Activated T-helper 9 cell treated with anti-CD3 and anti-CD28 coated beads, Interleukin-2, amount 50 U/mL, for 16 hours (primary cell): ENCODE data around the gene PGF.
A peak's percentile ranks its signal among the peaks of the same experiment; 100 is the strongest.

Source experiments
- DNase-seq: peaks from one replicate; pipeline ENCODE4 v3.0.0-alpha.2; 2020; ENCODE audit warnings: low read depth

Gene PGF

DNA sequence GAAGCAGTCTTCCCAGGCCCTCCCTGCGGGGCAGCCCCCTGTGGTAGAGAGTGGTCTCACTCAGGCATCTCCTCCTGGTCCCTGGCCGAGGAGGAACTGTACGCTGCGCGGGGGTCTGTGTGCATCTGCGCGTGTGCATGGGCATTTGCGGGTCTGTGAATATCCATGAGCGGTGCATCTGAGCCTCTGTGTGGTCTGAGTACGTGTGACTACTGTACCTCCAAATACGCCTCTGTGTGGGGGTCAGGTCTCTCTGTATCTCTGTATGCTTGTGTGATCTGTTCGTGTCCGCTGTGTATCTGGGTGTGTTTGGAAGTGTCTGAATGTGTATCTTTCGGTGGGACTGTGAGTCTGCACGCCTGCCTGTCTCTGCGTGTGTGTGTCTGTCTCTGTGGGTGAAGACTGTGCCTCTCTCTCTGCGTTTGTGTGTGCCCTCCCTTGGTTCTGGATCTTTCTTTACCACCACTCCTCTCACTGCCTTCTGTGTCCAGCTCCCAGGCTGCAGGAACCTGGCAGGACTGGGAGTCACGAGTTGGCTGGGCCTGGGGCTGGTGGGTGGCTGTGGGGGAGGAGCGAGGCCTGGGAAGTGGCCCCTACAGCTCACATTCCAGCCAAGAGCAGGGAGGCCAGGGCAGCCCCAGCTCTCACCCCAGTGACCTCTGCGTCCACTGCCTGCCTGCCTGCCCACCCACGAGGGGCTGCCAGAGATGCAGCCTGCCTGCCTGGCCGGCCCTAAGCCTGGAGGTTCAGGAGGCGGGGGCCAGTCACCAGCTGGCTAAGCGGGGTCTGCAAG is 1.1 kb upstream of the PGF start:
- no peak for DNase-seq

DNA sequence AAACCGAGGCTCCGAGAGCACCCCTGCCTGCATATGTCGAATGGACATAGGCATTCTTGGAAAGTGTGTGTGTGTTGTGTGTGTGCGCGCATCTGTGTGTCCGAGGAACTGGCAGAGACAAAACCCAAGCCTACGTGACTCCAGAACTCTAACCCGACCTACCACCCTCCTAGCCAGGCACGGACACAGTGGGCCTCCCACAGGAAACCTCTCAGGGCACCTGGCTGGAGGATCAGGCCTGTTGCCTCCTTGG is 556 bp upstream of the PGF start:
- DNase-seq, result no peak

DNA sequence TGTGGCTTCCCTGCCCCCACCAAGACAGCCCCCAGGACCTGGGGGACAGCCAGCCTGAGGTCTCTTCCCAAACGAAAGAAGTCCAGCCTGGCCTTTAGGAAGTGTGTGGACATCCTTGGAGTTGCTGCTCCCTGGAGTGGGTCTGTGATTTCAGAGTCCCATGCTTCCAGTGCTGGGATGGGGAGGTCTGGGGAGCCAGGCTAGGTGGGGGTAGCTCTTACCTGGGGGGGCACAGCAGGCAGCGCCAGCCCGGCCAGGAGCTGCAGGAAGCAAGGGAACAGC is 509 bp downstream of the PGF start:
- no peak for DNase-seq

DNA sequence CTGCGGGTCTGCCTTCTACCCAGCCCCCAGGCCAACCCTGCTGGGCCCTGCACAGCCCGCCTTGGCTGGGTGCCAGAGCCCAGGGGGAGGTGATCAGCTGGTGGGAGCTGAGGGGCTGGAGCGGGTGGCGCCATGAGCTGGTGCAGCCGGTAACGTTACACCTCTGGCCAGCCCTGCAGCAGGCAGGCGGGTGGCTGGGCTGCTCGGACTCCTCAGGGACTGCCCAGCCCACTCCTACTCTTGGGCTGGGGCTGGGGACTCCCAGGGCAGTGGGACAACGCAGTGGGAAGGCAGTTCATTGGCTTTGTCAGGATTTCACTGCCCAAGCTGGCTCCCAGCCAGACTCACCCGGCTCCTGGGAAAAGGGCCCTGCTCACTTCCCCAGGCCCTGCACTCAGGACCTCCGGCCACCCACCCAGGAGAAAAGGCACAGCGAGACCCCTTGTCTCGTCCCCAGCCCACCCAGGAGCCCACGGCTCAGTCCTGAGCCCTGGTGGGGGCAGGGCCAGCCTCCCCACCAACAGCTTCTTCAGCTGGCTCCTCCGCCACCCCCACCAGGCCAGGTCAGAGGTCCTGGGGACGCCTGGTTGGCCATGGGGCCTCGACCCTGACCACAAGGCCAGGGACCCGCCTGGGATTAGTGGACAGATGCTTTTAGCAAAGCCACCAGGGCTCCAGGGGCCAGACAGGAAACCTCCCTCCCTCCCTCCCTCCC is 1.0 kb downstream of the PGF start:
- no peak for DNase-seq

DNA sequence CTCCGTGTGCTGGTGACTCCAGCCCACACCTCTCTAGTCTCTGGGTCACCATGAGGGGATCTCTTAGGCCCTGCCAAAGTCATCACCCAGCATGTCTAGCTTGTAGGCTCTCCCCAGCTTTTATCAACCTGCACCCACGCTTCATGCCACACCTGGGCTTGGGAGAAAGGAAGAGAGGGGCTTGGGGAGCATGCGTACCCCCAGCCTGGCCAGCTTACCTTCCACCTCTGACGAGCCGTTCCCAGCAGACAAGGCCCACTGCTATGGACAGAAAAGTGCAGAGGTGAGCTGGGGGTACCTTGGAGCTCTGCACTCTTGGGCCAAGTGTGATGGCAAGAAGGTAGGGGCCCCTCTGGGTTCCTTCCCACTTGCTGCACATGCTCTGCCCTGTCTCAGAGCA is 1.7 kb downstream of the PGF start:
- no peak for DNase-seq

DNA sequence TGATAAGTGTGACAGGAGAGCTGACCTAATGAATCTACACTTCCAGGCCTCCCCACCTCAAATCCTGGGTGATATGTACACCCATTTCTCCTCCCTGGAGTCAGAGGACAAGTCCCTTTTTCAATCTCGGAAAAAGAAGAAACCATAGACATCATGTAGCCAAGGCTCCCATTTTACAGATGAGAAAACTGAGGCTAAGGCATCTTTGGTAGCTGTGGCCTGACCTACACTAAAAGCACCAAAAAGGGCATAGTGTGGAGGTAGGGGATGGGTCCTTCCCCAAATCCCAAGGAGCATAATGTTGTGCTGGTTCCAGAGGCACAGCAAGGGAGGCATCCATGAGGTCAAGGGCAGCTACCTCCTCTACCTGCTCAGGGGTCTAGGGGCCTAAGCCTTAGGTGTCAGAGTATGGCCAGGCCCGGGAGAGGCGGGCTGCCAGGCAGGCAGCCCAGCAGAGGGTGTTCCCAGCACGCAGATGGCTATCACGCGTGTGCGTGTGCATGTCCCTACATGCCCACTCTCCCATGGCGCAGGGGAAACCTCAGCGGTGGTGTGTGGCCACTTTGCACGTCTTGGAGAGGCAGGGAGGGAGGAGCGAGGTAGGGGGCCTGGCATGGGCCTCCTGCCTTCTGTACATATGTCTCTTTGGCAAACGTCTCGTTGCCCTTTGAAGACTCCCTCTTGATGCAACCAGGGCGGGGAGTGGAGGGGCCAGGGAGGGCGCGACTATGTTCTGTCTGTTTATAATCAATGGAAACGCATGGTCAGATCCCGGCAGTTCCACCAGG is 2.5 kb downstream of the PGF start:
- DNase-seq, result no peak

DNA sequence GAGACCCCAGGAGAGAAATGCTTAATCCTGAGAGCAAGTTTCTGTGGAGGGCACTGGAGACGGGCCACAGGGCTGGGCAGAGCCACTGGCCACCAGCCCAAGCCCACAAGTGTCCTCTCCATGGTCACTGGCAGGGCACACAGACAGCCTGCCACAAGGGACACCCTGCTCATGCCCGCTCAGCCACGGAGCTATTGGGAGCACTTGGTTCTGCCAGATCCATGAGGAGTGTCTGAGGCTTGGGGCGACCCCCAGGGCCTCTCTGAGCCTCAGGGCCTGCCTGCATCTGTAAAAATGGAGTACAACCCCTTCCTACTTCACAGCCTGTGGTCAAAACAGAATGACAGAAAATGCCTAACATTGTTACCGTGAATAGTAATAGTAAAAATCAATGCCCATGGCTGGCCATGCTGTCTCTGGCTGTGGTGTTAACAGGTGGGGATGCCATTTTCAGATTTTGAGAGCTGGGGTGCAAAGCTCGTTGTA is 3.2 kb downstream of the PGF start:
- no peak for DNase-seq

DNA sequence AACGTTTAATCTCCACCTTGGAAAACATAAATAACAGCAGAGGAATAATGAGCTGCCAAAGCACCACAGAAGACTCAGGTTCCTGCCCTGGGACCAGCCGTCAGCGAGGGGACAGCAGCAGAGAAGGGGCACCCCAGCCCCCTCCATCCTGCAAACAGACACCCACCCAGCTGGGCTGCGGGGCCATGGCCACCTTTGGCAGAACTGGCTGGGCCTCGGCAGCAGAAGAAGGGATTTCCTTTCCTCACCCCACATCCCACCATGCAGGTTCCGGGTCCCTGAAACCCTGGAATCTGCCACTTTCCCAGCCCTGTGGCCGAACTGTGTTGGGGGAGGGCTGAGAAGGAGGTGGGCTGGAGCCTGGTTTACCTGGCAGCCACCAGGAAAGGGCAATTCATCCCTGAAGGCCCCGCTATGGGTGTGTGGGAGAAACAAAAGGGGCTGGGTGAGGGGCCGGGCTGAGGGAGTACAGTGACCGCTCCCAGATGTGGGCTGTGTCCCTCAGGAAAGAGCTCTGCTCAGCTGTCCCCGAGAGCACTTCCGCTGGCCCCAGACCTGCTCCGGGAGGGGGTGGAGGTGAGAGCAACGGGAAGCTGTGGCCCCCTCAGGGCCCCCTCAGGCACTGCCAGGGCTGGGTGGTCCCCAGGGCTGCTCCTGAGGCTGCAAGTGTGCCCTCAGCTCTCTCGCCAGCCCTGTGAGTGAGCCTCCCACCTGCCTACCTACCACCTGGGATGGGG is 3.8 kb downstream of the PGF start:
- no peak for DNase-seq

DNA sequence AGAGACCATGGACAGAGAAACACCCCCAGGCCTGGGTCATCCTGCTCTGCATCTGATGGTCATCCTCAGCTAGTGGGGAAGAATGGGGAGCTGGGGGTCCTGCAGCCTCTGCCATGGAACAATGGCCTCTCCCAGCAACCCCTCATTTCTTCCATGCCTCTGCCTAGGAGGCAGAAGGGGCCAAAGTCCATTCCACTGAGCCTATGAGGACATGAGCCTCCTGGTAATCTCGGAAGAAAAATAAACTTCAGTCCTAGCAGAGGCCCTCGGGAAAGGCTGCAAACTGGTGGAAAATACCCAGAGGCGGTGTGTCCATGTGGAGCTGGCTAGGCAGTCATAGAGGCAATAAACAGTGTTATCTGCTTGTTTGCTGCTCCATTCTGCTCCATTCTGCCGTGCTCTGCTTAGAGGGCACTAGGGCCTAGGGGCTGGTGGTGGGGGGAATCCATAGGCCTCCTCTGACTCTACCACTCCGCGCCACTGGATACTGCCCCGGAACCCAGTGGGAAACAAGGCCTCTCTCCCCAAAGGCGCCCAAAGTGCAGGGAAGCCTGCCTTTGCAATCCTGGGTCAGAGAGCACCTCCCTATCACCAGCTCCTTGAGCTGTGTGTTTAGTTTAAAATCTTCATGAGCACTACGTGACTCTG is 4.5 kb downstream of the PGF start:
- no peak for DNase-seq

DNA sequence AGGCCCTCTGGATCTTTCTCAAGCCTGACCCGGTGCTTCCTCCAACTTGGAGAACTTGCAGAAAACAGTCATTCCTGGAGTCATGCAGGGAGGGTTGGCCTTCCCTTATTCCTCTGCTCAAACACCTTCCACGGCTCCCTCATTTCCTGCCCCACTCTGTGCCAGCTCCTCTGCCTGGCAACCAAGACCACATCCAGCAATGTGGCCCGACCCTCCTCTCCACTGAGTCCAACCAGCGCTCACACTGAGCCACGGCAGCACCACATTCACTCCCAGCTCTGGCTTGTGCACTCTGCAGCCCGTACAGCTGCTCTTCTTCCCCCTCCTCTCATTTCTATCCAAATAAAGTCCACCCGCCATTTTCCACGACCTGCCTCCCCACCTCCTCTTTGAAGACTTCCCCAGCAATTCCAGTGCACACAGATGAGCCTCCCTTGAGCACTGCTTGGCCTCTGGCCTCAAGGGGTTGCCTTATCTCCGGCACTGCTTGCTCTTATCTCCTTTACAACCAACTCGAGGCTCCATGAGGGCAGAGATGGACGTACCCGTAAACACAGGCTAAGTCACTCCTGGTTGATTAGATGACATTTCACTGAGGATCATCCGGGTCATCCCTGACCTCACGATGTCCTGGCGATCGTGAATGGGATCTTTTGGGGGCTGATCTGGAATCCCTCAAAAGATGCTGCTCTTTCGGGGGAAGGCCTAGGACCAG is 5.4 kb downstream of the PGF start:
- no peak for DNase-seq

DNA sequence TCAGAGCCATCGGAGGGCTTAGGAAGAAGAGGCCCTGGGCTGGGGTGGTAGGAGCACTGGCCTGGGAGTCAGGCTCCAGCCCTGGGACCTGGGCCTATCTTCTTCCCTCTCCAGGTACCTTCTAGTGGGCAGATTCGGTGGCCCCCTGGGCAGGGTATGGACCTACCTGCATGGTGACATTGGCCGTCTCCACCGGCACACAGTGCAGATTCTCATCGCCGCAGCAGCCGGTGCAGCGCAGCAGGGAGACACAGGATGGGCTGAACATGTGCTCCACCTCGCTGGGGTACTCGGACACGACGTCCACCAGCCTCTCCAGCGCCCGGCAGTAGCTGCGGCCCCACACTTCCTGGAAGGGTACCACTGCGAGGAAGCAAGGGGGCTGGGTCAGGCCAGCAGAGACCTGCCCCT is 6.2 kb downstream of the PGF start:
- no peak for DNase-seq

DNA sequence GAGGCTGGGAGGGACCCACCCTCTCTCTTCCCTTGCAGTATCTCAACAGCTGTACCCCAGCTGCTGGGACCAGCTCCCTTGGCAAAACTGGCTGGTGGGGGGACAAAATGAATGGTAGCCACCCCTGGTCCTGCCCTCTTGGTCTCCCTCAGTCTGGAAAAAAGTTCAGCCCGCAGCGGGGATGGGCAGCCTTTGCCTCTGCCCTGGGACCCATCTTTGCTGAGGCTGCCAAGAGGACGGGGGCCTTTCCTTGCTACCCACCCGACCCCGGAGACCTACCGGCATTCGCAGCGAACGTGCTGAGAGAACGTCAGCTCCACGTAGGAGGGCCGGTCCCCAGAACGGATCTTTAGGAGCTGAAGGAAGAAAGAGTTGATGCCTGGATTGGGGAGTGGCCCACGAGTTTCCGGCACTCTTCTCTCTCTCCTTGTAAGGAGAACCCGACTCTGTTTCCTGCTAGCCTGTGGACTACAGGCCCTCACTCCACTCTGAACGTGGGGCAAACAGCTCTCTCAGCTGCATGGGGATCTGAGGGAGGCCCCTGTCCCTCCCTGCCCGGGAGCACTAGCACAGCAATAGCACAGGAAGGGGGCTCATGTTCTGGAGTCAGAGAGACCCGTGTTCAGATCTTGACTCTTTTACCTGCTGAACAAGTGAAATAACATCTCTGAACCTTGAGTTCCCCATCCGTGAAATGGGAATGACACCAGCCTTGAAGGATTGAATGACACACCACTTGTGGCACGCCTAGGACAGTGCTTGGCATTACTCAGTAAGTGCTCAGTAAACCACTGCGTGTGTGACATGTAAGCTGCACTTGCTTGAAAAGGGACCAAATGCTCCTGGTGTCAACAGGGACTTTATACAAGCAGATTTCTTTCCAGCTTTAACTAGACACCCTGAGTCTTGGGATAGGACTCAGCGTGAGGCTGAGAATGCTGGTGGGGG is 6.9 kb downstream of the PGF start:
- DNase-seq, result no peak

DNA sequence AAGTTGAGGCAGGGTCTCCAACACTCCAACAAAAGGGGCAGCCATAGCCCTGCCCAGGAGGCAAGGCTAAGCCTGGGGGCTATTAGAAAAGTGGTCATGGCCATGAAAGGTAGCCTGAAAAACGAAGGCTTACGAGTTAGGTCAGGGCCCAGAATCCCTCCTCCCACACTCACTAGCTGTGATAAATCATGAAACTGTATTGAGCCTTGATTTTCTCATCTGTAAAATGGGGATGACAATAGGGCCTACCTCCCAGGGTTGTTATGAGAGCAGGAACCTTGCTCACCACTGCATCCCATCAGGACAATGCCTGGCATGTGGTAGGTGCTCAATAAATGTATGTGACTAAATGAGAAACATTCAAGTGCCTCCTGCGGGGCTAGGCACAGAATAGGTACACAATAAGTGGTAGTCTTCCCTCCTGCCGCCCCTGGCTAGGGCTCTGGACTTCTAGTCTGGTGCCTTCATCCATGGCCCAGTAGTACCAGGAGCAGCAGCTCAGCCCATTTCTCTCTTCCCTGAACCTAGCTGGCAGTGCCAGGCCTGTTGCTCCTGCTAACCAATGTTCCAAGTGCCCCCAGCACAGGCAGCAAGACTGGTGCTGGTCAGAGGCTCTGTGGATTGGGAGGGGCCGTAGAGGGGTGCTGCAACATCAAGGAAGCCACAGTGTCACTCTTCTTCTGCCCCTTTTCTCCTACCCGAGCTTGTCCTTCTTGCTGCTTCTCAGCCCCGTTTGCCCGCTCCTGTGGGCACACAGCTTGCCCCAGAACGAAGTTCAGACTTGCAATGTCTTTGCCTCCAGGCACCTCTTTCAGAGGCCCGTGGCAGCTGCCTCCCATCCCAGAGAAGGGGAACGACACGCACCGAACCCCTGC is 7.8 kb downstream of the PGF start:
- DNase-seq, result no peak

DNA sequence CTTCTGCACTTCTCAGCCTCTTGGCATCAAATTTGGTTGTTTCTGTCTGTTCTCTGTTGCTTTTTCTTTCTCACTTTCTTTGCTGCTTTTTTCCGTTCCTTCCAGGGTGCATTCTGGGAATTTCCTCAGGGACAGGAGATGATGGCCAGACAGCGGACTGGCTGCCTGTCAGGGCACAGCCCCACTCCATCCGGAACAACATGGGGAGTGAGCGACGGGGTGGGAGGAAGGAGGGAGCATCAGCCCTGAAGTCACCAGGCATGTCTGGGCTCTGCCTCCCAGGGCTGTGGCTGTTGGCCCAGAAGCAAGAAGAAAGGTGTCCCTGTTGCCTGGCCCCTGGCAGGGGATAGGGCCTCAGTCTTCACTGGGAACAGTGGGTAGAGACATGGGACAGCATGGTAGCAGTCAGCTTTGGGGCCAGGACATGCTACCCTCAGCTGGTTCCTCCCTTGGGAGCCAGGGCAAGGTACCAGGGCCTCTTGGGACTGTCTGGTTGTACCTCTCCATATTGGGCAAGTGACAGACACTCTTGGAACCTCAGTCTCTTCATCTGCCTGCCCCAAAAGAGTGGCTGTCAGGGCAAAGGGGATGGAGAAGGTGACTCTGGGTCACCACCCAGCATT is 8.6 kb downstream of the PGF start:
- no peak for DNase-seq

DNA sequence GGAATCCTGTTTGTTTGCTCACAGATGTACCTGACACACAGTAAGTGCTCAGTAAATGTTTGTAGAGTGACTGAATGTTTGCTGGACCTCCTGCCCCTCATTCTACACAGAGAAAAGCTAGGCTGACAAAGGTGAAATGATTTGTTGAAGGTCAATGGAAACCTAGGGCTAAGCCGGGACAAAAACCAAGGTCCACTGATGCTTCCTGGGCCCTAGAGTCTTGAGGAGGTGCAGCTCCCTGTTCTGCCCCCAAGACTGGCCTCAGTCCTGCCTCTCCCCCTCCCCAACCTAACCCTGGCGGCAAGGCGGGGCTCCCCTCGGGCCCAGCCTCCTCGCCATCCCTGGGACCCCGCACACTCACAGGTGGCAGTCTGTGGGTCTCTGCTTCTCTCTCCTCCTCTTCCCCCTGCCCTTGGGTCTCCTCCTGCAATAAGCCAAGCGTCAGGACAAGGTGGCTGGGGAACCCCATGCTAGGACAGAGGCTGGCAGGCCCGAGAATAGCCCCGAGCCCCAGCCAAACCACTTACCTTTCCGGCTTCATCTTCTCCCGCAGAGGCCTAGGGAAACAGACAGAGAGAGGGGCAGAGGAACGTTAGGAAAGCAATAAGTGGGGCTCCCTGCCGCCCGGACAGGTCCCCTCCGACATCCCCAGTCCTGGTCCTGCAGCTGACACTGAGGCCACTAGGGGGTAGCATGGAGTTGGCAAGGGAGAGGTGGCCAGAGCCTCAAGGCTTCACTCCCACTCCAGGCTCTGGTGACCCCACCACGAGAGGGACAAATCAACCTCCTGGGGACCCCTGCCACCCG is 9.3 kb downstream of the PGF start:
- peak; percentile 53 for DNase-seq

DNA sequence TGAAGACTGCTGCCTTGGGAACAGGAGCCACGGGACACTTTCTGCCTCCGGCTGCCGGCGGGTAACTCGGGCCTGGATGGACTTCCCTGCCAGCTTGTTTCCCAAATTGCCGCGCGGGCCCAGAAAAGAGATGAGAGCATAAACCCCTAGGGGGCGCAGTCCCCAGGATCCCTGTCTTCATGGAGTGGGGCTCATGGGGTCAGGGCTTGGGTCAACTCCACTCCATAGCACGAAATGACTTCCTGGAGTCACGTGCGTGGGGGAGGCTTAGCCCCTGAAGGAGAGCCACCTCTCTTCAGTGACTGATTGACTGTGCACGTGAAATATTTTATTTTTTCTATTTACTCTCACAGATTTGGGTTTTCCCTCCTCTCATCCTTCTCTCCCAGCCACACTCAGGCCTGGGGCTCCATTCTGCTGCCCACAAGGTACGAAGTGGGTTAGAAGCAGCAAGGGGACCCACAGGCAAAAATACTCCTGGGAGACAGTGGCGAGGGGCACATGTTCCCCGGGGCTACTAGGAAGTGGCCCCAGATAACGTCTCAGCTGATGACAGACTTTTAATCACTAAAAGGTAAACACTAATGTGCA is 10.0 kb downstream of the PGF start:
- DNase-seq, result no peak

DNA sequence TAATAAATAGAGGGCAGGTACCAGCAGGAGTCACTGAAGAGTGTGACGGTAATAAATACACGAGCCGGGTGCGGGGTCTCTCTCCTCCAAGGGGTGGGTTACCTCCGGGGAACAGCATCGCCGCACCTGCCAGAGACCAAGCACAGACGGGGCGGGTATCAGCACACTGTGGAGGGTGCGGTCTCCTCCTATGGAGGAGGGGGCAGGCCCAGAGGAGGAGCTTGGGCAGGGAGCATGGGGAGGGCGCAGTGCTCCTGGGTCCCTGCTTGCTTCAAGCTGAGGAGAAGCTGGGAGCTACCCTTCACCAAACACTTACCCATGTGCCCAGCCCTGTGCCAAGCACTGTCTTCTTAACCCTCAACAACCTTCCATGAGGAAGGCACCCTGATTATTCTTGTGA is 12.8 kb downstream of the PGF start:
- DNase-seq, result no peak

DNA sequence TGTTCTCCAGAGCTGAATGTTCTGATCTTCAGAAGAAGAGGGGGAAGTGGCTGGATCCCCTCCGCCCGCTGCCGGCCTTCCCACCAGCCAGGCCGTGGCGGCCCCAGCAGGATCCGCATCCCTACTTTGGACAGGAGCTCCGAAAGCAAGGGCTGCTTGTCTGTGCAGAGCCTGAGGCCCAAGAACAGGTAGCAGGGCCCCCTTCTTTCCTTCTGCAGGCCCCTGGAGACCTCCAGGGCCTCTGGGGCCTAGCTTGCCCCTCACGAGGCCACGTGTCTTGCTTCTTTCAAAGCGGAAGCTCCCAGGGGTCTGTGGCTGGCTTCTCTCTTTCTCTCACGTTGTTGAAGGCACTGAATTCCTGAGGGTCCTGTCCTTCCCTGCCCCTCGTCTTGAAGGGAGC is 13.2 kb downstream of the PGF start:
- DNase-seq, result no peak
